WTC11 (cell line): ENCODE measurements around the gene ROBO4. TPM values are rescaled to one million over a fixed set of nuclear protein-coding genes. Genes with fewer than 3 reads are reported as not detected.

Experiments used
- CREB1 ChIP-seq: sonication (generic); formaldehyde crosslinking; IDR thresholded peaks from 2 replicates; pipeline ENCODE4 v1.8.0; 2023; ENCODE audit warnings: mild to moderate bottlenecking, missing genetic modification reagents
- CREM ChIP-seq: sonication (generic); formaldehyde crosslinking; IDR thresholded peaks from 2 replicates; pipeline ENCODE4 v1.8.1; 2022; ENCODE audit warnings: mild to moderate bottlenecking, missing genetic modification reagents, moderate library complexity
- ESRRA ChIP-seq: sonication (generic); formaldehyde crosslinking; IDR thresholded peaks from 2 replicates; pipeline ENCODE4 v1.8.1; 2022; ENCODE audit warnings: mild to moderate bottlenecking, missing genetic modification reagents, borderline replicate concordance
- FOXJ3 ChIP-seq: sonication (generic); formaldehyde crosslinking; IDR thresholded peaks from 2 replicates; pipeline ENCODE4 v1.9.0; 2021; ENCODE audit warnings: missing genetic modification reagents, mild to moderate bottlenecking, borderline replicate concordance
- FOXK1 ChIP-seq: sonication (generic); formaldehyde crosslinking; IDR thresholded peaks from 2 replicates; pipeline ENCODE4 v1.8.0; 2022; ENCODE audit warnings: mild to moderate bottlenecking, moderate library complexity, missing genetic modification reagents
- FOXP1 ChIP-seq: sonication (generic); formaldehyde crosslinking; IDR thresholded peaks from 2 replicates; pipeline ENCODE4 v1.8.0; 2022; ENCODE audit warnings: missing genetic modification reagents, mild to moderate bottlenecking, moderate library complexity, borderline replicate concordance
- GABPB1 ChIP-seq: sonication (generic); formaldehyde crosslinking; IDR thresholded peaks from 2 replicates; pipeline ENCODE4 v1.8.1; 2023; ENCODE audit warnings: mild to moderate bottlenecking, missing genetic modification reagents
- NFATC4 ChIP-seq: fragments of 250-450 bp; sonication (Bioruptor Pico); IDR thresholded peaks from 2 replicates; pipeline ENCODE4 v1.9.0; 2021; ENCODE audit warnings: mild to moderate bottlenecking
- NR1H2 ChIP-seq: sonication (generic); formaldehyde crosslinking; IDR thresholded peaks from 2 replicates; pipeline ENCODE4 v1.9.0; 2021; ENCODE audit warnings: mild to moderate bottlenecking, moderate library complexity, missing genetic modification reagents
- OVOL2 ChIP-seq: fragments of 250-450 bp; sonication (Bioruptor Pico); IDR thresholded peaks from 2 replicates; pipeline ENCODE4 v1.9.0; 2021; ENCODE audit warnings: mild to moderate bottlenecking, borderline replicate concordance
- RORB ChIP-seq: fragments of 250-450 bp; sonication (Bioruptor Pico); IDR thresholded peaks from 2 replicates; pipeline ENCODE4 v1.9.0; 2021; ENCODE audit warnings: mild to moderate bottlenecking
- SMAD4 ChIP-seq: sonication (generic); formaldehyde crosslinking; IDR thresholded peaks from 2 replicates; pipeline ENCODE4 v1.8.0; 2022; ENCODE audit warnings: mild to moderate bottlenecking, missing genetic modification reagents
- TCF7 ChIP-seq: sonication (generic); formaldehyde crosslinking; IDR thresholded peaks from 2 replicates; pipeline ENCODE4 v1.8.0; 2022; ENCODE audit warnings: mild to moderate bottlenecking, low read depth, missing genetic modification reagents, moderate library complexity
- TEAD4 ChIP-seq: sonication (generic); formaldehyde crosslinking; IDR thresholded peaks from 2 replicates; pipeline ENCODE4 v1.8.0; 2022; ENCODE audit warnings: mild to moderate bottlenecking, missing genetic modification reagents
- ZBTB21 ChIP-seq: sonication (generic); formaldehyde crosslinking; IDR thresholded peaks from 2 replicates; pipeline ENCODE4 v1.8.1; 2023; ENCODE audit warnings: mild to moderate bottlenecking, missing genetic modification reagents, borderline replicate concordance
- ZNF396 ChIP-seq: fragments of 250-450 bp; sonication (Bioruptor Pico); IDR thresholded peaks from 2 replicates; pipeline ENCODE4 v1.8.0; 2021; ENCODE audit warnings: mild to moderate bottlenecking, moderate library complexity, borderline replicate concordance
- ZNF671 ChIP-seq: fragments of 250-450 bp; sonication (Bioruptor Pico); IDR thresholded peaks from 2 replicates; pipeline ENCODE4 v1.8.0; 2021; ENCODE audit warnings: mild to moderate bottlenecking
- total RNA-seq: library from RNA; stranded (reverse); gene quantifications from 3 replicates; pipeline ENCODE4 v1.2.3, GENCODE V29; 2021
- TF ChIP-seq, protein P1 (sequence below): sonication (generic); formaldehyde crosslinking; IDR thresholded peaks from 2 replicates; pipeline ENCODE4 v1.8.0; 2022; ENCODE audit warnings: mild to moderate bottlenecking, missing genetic modification reagents
- TF ChIP-seq, protein P2 (sequence below): fragments of 250-450 bp; sonication (Bioruptor Pico); IDR thresholded peaks from 2 replicates; pipeline ENCODE4 v1.9.0; 2021; ENCODE audit warnings: mild to moderate bottlenecking
- TF ChIP-seq, protein P3 (sequence below): sonication (generic); formaldehyde crosslinking; IDR thresholded peaks from 2 replicates; pipeline ENCODE4 v1.8.1; 2022; ENCODE audit warnings: low read depth, missing genetic modification reagents, borderline replicate concordance
- TF ChIP-seq, protein P4 (sequence below): fragments of 200-600 bp; IDR thresholded peaks from 2 replicates; pipeline ENCODE4 v1.8.0; 2022; ENCODE audit warnings: antibody characterized with exemption
- TF ChIP-seq, protein P5 (sequence below): sonication (generic); formaldehyde crosslinking; IDR thresholded peaks from 2 replicates; pipeline ENCODE4 v1.8.1; 2022; ENCODE audit warnings: low read depth, mild to moderate bottlenecking, moderate library complexity, missing genetic modification reagents, borderline replicate concordance
- TF ChIP-seq, protein P6 (sequence below): sonication (generic); formaldehyde crosslinking; IDR thresholded peaks from 2 replicates; pipeline ENCODE4 v1.8.0; 2022; ENCODE audit warnings: missing genetic modification reagents
- TF ChIP-seq, protein P7 (sequence below): sonication (generic); formaldehyde crosslinking; IDR thresholded peaks from 2 replicates; pipeline ENCODE4 v1.8.0; 2022; ENCODE audit warnings: mild to moderate bottlenecking, missing genetic modification reagents

ROBO4 gene
- total RNA-seq, 1 experiment from 2014 or later = 0.13 TPM

DNA sequence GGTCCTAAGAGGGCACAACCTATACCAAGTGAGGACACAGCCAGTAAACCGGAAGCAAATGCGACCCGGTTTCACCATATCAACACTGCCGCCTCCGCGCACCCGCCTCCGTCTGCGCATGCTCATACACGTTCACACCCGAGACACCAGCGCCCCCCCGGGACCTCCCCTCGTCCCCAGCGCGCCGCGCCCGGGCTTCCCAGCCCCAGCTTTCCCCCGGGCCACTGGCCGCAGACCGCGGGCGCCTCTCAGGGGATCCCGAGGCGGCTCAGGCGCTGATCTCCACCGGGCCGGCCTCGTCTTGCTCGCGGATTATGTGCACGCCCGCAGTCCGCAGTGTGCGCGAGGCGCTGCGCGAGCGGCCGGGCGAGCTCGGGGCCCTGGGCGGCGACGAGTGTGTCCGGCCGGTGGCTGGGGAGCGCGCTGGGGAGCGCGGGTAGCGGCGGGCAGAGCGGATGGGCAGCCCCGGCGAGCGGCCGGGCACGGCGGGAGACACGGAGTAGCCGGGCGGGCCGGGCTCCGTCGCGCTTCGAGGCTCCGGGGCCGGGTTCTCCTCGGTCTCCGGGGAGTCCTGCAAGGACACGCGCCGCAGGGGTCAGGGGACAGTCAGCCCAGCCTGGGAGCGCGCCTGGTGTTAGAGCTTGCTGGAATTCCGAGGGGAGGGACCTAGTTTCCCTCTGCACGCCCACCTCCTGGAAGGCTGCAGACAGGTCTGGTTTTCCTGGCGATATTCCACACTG is 23.4 kb upstream of the ROBO4 start (continued):
- TF ChIP-seq, protein P1, sequence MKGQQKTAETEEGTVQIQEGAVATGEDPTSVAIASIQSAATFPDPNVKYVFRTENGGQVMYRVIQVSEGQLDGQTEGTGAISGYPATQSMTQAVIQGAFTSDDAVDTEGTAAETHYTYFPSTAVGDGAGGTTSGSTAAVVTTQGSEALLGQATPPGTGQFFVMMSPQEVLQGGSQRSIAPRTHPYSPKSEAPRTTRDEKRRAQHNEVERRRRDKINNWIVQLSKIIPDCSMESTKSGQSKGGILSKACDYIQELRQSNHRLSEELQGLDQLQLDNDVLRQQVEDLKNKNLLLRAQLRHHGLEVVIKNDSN = peak; percentile 75
- TF ChIP-seq TCF7 (CRISPR knock-in tag) = peak; percentile 94
- no peak for TF ChIP-seq GABPB1 (CRISPR knock-in tag)
- peak; percentile 93 for TF ChIP-seq CREB1 (CRISPR knock-in tag)
- TF ChIP-seq RORB (CRISPR knock-in tag) = no peak
- TF ChIP-seq, protein P2, sequence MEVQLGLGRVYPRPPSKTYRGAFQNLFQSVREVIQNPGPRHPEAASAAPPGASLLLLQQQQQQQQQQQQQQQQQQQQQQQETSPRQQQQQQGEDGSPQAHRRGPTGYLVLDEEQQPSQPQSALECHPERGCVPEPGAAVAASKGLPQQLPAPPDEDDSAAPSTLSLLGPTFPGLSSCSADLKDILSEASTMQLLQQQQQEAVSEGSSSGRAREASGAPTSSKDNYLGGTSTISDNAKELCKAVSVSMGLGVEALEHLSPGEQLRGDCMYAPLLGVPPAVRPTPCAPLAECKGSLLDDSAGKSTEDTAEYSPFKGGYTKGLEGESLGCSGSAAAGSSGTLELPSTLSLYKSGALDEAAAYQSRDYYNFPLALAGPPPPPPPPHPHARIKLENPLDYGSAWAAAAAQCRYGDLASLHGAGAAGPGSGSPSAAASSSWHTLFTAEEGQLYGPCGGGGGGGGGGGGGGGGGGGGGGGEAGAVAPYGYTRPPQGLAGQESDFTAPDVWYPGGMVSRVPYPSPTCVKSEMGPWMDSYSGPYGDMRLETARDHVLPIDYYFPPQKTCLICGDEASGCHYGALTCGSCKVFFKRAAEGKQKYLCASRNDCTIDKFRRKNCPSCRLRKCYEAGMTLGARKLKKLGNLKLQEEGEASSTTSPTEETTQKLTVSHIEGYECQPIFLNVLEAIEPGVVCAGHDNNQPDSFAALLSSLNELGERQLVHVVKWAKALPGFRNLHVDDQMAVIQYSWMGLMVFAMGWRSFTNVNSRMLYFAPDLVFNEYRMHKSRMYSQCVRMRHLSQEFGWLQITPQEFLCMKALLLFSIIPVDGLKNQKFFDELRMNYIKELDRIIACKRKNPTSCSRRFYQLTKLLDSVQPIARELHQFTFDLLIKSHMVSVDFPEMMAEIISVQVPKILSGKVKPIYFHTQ (CRISPR knock-in tag) = no peak
- TF ChIP-seq, protein P3, sequence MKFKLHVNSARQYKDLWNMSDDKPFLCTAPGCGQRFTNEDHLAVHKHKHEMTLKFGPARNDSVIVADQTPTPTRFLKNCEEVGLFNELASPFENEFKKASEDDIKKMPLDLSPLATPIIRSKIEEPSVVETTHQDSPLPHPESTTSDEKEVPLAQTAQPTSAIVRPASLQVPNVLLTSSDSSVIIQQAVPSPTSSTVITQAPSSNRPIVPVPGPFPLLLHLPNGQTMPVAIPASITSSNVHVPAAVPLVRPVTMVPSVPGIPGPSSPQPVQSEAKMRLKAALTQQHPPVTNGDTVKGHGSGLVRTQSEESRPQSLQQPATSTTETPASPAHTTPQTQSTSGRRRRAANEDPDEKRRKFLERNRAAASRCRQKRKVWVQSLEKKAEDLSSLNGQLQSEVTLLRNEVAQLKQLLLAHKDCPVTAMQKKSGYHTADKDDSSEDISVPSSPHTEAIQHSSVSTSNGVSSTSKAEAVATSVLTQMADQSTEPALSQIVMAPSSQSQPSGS (CRISPR knock-in tag) = peak; percentile 64; the same call in 1 of the 2 replicates
- no peak for TF ChIP-seq ZNF396
- peak; percentile 90 for TF ChIP-seq CREM (CRISPR knock-in tag)
- TF ChIP-seq ZNF671 (CRISPR knock-in tag) = no peak
- peak; percentile 93 for TF ChIP-seq FOXK1
- no peak for TF ChIP-seq NR1H2 (CRISPR knock-in tag)
- TF ChIP-seq, protein P4, sequence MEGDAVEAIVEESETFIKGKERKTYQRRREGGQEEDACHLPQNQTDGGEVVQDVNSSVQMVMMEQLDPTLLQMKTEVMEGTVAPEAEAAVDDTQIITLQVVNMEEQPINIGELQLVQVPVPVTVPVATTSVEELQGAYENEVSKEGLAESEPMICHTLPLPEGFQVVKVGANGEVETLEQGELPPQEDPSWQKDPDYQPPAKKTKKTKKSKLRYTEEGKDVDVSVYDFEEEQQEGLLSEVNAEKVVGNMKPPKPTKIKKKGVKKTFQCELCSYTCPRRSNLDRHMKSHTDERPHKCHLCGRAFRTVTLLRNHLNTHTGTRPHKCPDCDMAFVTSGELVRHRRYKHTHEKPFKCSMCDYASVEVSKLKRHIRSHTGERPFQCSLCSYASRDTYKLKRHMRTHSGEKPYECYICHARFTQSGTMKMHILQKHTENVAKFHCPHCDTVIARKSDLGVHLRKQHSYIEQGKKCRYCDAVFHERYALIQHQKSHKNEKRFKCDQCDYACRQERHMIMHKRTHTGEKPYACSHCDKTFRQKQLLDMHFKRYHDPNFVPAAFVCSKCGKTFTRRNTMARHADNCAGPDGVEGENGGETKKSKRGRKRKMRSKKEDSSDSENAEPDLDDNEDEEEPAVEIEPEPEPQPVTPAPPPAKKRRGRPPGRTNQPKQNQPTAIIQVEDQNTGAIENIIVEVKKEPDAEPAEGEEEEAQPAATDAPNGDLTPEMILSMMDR = no peak
- TF ChIP-seq ZBTB21 (CRISPR knock-in tag) = peak; percentile 79
- peak; percentile 95 for TF ChIP-seq ESRRA (CRISPR knock-in tag)
- peak; percentile 88 for TF ChIP-seq TEAD4 (CRISPR knock-in tag)
- TF ChIP-seq FOXP1 (CRISPR knock-in tag) = peak; percentile 100
- TF ChIP-seq, protein P5, sequence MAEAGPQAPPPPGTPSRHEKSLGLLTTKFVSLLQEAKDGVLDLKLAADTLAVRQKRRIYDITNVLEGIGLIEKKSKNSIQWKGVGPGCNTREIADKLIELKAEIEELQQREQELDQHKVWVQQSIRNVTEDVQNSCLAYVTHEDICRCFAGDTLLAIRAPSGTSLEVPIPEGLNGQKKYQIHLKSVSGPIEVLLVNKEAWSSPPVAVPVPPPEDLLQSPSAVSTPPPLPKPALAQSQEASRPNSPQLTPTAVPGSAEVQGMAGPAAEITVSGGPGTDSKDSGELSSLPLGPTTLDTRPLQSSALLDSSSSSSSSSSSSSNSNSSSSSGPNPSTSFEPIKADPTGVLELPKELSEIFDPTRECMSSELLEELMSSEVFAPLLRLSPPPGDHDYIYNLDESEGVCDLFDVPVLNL (CRISPR knock-in tag) = peak; percentile 90; the same call in 1 of the 2 replicates
- peak; percentile 90 for TF ChIP-seq SMAD4 (CRISPR knock-in tag)
- TF ChIP-seq, protein P6, sequence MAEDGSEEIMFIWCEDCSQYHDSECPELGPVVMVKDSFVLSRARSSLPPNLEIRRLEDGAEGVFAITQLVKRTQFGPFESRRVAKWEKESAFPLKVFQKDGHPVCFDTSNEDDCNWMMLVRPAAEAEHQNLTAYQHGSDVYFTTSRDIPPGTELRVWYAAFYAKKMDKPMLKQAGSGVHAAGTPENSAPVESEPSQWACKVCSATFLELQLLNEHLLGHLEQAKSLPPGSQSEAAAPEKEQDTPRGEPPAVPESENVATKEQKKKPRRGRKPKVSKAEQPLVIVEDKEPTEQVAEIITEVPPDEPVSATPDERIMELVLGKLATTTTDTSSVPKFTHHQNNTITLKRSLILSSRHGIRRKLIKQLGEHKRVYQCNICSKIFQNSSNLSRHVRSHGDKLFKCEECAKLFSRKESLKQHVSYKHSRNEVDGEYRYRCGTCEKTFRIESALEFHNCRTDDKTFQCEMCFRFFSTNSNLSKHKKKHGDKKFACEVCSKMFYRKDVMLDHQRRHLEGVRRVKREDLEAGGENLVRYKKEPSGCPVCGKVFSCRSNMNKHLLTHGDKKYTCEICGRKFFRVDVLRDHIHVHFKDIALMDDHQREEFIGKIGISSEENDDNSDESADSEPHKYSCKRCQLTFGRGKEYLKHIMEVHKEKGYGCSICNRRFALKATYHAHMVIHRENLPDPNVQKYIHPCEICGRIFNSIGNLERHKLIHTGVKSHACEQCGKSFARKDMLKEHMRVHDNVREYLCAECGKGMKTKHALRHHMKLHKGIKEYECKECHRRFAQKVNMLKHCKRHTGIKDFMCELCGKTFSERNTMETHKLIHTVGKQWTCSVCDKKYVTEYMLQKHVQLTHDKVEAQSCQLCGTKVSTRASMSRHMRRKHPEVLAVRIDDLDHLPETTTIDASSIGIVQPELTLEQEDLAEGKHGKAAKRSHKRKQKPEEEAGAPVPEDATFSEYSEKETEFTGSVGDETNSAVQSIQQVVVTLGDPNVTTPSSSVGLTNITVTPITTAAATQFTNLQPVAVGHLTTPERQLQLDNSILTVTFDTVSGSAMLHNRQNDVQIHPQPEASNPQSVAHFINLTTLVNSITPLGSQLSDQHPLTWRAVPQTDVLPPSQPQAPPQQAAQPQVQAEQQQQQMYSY = peak; percentile 59; the same call in 1 of the 2 replicates
- TF ChIP-seq, protein P7, sequence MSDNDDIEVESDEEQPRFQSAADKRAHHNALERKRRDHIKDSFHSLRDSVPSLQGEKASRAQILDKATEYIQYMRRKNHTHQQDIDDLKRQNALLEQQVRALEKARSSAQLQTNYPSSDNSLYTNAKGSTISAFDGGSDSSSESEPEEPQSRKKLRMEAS = peak; percentile 96
- no peak for TF ChIP-seq FOXJ3
- TF ChIP-seq NFATC4 = no peak
- no peak for TF ChIP-seq OVOL2 (CRISPR knock-in tag)
